Tibial nerve (tissue), 4 donors: ENCODE data around the gene CFAP410.

ENCODE experiments used
- CTCF ChIP-seq, 5 experiments: fragments of 200-600 bp in 3 of 5; fragments of 450-650 bp in 2 of 5; sonication (generic) in 3 of 5; IDR thresholded peaks; one replicate each; pipeline ENCODE4 v1.5.1; 2016 to 2019; ENCODE audit warnings: antibody characterized with exemption in 5 of 5, mild to moderate bottlenecking in 3 of 5, moderate library complexity in 2 of 5
- EP300 ChIP-seq, 2 donors: sonication (generic); formaldehyde crosslinking; IDR thresholded peaks; one replicate each; pipeline ENCODE4 v1.6.1; 2017; ENCODE audit warnings: antibody characterized with exemption in 2 of 2, mild to moderate bottlenecking in 1 of 2
- POLR2A ChIP-seq, 2 donors: fragments of 450-650 bp; IDR thresholded peaks; one replicate each; pipeline ENCODE4 v1.6.1; 2017; ENCODE audit warnings: antibody characterized with exemption in 2 of 2, mild to moderate bottlenecking in 2 of 2, moderate library complexity in 2 of 2

DNA sequence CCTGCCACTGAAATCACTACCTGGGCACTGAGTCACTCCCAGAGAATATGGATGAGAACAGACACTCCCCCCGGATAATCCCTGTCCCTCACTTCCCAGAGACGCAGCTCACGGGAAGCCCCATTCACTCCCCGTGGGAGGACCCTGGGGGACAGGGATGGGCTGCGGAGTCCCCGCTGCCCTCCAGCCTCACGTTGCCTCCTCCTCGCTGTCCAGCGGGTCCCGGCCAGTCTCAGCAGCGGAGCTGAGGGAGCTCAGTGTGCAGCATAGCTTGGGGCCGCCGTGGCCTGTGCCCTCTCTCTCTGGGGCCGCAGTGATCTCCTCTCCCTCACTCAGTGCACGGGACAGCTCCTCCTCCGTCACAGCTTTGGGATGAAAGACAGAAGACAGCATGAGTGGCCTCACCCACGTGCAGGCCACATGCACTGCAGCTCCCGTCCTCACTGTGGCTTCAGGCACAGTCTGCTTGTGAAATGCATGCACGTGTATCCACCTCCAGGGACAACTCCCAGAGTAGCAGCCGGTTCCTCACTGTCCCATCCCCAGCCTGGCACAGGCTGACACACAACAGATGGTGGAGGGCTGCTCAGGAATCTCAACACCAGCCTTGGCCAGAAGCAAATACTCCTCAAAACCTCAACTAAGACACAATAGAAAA, 7.4 kb downstream of the CFAP410 start:
- TF ChIP-seq EP300 (IDR thresholded peaks at IDR 0.05): peak in 1 of 2 donors; percentile 14
- TF ChIP-seq POLR2A (IDR thresholded peaks at IDR 0.05): no peak
- no peak for TF ChIP-seq CTCF (IDR thresholded peaks at IDR 0.05)
